ENCODE results near the gene UBE2Q1.

UBE2Q1 gene

DNA sequence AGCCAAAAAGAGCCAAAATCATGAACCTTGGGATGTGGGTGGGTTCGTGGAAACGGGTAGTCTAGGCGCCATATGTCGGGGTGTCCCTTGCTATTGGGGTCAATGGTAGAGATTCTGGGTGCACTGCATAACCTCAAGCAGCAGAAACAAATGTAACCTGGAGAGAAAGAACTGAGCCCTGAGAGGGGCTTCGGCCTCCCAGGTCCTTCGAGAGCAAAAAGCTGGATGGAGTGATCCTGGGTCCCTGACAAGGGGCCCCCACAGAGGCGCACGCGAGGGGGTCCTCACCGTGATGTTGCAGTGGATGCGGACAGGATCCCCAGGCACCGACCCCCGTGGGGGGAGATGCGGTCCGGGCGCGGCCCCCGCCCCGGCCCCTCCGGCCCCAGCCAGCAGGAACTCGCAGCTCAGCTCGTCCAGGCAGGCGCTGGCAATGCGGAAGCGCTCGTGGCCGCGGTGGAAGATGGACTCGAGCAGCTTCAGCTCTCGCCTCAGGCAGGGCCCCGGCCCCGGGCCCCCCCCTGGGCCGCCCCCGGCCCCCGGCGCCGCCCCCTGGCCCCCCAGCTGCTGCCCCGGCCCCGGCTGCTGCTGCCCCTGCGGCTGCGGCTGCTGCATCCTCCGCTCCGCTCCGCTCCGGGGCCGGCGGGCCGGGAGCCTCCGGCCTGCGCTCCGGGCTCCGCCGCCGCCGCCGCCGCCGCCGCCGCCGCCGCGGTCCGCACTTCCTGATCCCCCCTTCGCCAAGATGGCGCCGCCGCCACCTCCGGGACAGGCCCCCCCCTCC, at the start of gene UBE2Q1:
Gene UBE2Q1 (minus strand): TSS at position 724 of the 781 bp plus-strand sequence. CDS start 109 bp downstream, at position 615.
- TF ChIP-seq ZFX (IDR thresholded peaks at IDR 0.05) = peak; percentile 47
- TF ChIP-seq, protein P1, sequence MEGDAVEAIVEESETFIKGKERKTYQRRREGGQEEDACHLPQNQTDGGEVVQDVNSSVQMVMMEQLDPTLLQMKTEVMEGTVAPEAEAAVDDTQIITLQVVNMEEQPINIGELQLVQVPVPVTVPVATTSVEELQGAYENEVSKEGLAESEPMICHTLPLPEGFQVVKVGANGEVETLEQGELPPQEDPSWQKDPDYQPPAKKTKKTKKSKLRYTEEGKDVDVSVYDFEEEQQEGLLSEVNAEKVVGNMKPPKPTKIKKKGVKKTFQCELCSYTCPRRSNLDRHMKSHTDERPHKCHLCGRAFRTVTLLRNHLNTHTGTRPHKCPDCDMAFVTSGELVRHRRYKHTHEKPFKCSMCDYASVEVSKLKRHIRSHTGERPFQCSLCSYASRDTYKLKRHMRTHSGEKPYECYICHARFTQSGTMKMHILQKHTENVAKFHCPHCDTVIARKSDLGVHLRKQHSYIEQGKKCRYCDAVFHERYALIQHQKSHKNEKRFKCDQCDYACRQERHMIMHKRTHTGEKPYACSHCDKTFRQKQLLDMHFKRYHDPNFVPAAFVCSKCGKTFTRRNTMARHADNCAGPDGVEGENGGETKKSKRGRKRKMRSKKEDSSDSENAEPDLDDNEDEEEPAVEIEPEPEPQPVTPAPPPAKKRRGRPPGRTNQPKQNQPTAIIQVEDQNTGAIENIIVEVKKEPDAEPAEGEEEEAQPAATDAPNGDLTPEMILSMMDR (conservative IDR thresholded peaks at IDR 0.05) = no peak
- H3K27ac ChIP-seq = peak within 1 kb of the TSS; percentile 84

DNA sequence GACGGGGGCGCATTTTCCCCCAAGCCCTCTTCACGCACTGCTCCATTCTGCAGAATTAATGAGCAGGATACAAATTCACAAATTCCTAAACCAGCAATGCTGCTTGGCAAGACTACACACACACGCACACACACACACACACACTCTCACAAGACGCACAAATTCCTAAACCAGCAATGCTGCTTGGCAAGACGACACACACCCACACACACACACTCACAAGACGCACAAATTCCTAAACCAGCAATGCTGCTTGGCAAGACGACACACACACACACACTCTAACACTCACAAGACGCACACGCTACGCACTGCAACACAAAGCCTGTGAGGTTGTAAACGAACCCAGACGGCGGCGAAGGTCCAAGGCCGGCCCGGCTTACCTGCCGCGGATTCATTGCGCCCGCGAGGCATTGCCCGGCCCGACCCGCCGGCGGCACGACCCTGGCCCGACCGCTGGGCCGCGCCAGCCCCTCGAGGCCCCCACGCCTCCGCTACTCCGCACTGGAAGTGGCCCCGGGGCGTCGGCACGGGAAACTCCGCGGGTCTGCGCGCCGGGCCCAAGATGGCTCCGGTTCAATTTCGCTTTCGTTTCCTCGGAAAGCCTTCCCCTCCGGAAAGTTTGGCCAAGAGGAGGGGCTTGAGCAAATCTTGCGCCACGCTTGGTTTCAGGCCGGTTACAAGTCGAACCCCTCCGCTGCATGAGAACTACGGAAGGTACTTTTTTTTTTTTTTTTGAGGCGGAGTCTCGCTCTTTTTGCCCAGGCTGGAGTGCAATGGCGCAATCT, 49.3 kb upstream of the UBE2Q1 start, which contains the start of gene ADAR:
Gene ADAR (minus strand): TSS at position 578 of the 788 bp plus-strand sequence. CDS start 180 bp downstream, at position 398.
- H3K27ac ChIP-seq = peak within 1 kb of the TSS; percentile 92
- TF ChIP-seq, protein P1 (conservative IDR thresholded peaks at IDR 0.05) = no peak
- peak; percentile 85 for TF ChIP-seq ZFX (IDR thresholded peaks at IDR 0.05)

GRCh38 chr1:154607106-154607608, 48.7 kb upstream of the UBE2Q1 start:
- peak overlapping the region; percentile 92 for H3K27ac ChIP-seq
- TF ChIP-seq, protein P1 (conservative IDR thresholded peaks at IDR 0.05) = no peak
- TF ChIP-seq ZFX (IDR thresholded peaks at IDR 0.05) = no peak

GRCh38 chr1:154605534-154605933, 47.1 kb upstream of the UBE2Q1 start:
- TF ChIP-seq, protein P1 (conservative IDR thresholded peaks at IDR 0.05) = no peak
- TF ChIP-seq ZFX (IDR thresholded peaks at IDR 0.05) = no peak
- no peak overlapping the region for H3K27ac ChIP-seq

- TF ChIP-seq, protein P1 (conservative IDR thresholded peaks at IDR 0.05) = no peak
- no peak for TF ChIP-seq ZFX (IDR thresholded peaks at IDR 0.05)
- no peak overlapping the region for H3K27ac ChIP-seq
These were observed 44.9 kb upstream of the UBE2Q1 start for GRCh38 chr1:154603317-154603716.

- no peak for TF ChIP-seq ZFX (IDR thresholded peaks at IDR 0.05)
- TF ChIP-seq, protein P1 (conservative IDR thresholded peaks at IDR 0.05) = no peak
- H3K27ac ChIP-seq = no peak overlapping the region
These were observed 41.2 kb upstream of the UBE2Q1 start for GRCh38 chr1:154599658-154600057.

All from C4-2B (cell line).